Ovary (tissue), 9 donors: ENCODE results near the gene AKNA. TPM values are rescaled to one million over a fixed set of nuclear protein-coding genes. Genes with fewer than 3 reads are reported as not detected.

Experiments
- DNase-seq, 5 donors: peaks; one replicate each; pipeline ENCODE4 v3.0.0-alpha.2; 2019 to 2020
- H3K27ac ChIP-seq, 2 donors: fragments of 200-600 bp; one replicate each; pipeline versions ENCODE4 v1.5.1 to v1.8.0; 2019 to 2022
- H3K27me3 ChIP-seq: fragments of 200-600 bp; one replicate; pipeline ENCODE4 v1.8.0; 2022
- H3K36me3 ChIP-seq: fragments of 200-600 bp; sonication (generic); one replicate; pipeline ENCODE4 v1.5.1; 2019
- H3K4me1 ChIP-seq: one replicate; pipeline ENCODE4 v1.8.1; 2013; ENCODE audit warnings: mild to moderate bottlenecking, moderate library complexity; ENCODE audit not compliant: insufficient read depth
- H3K4me3 ChIP-seq: fragments of 200-600 bp; sonication (generic); one replicate; pipeline ENCODE4 v1.5.1; 2017
- H3K9me3 ChIP-seq, 2 donors: fragments of 200-600 bp in 1 of 2; sonication (generic) in 1 of 2; one replicate each; pipeline versions ENCODE4 v1.5.1 to v1.8.1; 2013 to 2019; ENCODE audit warnings: mild to moderate bottlenecking in 1 of 2, moderate library complexity in 1 of 2
- EP300 ChIP-seq: sonication (generic); formaldehyde crosslinking; IDR thresholded peaks from one replicate; pipeline ENCODE4 v1.6.1; 2017; ENCODE audit warnings: antibody characterized with exemption
- POLR2A ChIP-seq: fragments of 450-650 bp; IDR thresholded peaks from one replicate; pipeline ENCODE4 v1.6.1; 2017; ENCODE audit warnings: antibody characterized with exemption, mild to moderate bottlenecking, moderate library complexity
- WGBS, 3 donors: extraction: QIAGEN DNeasy Blood & Tissue Kit in 1 of 3; methylation state at CpG; one replicate each; pipeline versions ENCODE4 v1.1.5 to v1.1.7; 2013 to 2017; 5-methylcytosine and 5-hydroxymethylcytosine counted together
- intact Hi-C, 4 donors: fragments of 100-400 bp; cut with DNase I; formaldehyde crosslinking; loops; one replicate each; pipeline versions ENCODE4 v1.11.0 to v1.15.1; 2022 to 2023
- polyA plus RNA-seq, 2 donors: library from polyadenylated mRNA; stranded (reverse); fragments of 200-250 nt in 1 of 2; fragments of 350-450 nt in 1 of 2; fragmentation: Illumina TruSeq in 1 of 2; extraction: RNeasy Lipid Tissue Mini Kit (QIAGEN cat#74804) in 1 of 2; gene quantifications; one replicate each; pipeline ENCODE4 v1.2.3, GENCODE V29; 2013 to 2014
- total RNA-seq, 7 donors: library from RNA; depleted of rRNA in 2 of 7; stranded (reverse); fragments of >200 nt in 2 of 7; fragmentation: NEBNext Ultra II Directional in 3 of 7; extraction: Animal tissue kit (Norgen Biotek cat#: 25700) in 3 of 7; gene quantifications; one replicate each; pipeline versions ENCODE4 v1.1.0 to v1.2.4, GENCODE V29; 2016 to 2023
- TF ChIP-seq, protein P1 (sequence below), 3 donors: fragments of 450-650 bp in 2 of 3; fragments of 200-600 bp in 1 of 3; IDR thresholded peaks; one replicate each; pipeline versions ENCODE4 v1.5.1 to v1.8.0; 2016 to 2022; ENCODE audit warnings: antibody characterized with exemption in 3 of 3, mild to moderate bottlenecking in 1 of 3
- donor health status: DM: no; HTN: no; CAD: no; lungs with moderate emphysema.
- donor health status: DM: no; HTN: no; CAD: no.
- donor health status: Bipolar disorder and iron deficiency.
- donor health status: DM: yes; HTN: yes; CAD: no.
- donor health status: DM: no; HTN: no; CAD: no.
- donor health status: DM: yes; HTN: yes; CAD: no.

Gene AKNA
- total and polyA plus RNA-seq, 9 donors = 12.9 to 123 (median 36.4) TPM

- intact Hi-C loops = loop anchor here in 2 of 4 donors (5.0 to 10.0 kb wide), 2 partner anchors 50 to 152 kb away; no protein-coding TSS in a partner anchor
- TF ChIP-seq, protein P1, sequence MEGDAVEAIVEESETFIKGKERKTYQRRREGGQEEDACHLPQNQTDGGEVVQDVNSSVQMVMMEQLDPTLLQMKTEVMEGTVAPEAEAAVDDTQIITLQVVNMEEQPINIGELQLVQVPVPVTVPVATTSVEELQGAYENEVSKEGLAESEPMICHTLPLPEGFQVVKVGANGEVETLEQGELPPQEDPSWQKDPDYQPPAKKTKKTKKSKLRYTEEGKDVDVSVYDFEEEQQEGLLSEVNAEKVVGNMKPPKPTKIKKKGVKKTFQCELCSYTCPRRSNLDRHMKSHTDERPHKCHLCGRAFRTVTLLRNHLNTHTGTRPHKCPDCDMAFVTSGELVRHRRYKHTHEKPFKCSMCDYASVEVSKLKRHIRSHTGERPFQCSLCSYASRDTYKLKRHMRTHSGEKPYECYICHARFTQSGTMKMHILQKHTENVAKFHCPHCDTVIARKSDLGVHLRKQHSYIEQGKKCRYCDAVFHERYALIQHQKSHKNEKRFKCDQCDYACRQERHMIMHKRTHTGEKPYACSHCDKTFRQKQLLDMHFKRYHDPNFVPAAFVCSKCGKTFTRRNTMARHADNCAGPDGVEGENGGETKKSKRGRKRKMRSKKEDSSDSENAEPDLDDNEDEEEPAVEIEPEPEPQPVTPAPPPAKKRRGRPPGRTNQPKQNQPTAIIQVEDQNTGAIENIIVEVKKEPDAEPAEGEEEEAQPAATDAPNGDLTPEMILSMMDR (IDR thresholded peaks at IDR 0.05) = no peak
- no peak for TF ChIP-seq POLR2A
- no peak for TF ChIP-seq EP300
- H3K4me3 ChIP-seq = peak overlapping the region; percentile 62
- H3K27ac ChIP-seq = peak overlapping the region; percentile 77 to 88
- peaks cover 35% of the 10 kb centered on the region for H3K4me1 ChIP-seq
- 2 to 4% (median 3%) methylated on average over 18 of the region's 18 CpGs for WGBS, 3 donors
- peak; percentile 47 to 73 (median 69) for DNase-seq
- no peaks in the 10 kb centered on the region for H3K27me3 ChIP-seq
- no peaks in the 10 kb centered on the region for H3K36me3 ChIP-seq
- H3K9me3 ChIP-seq = no peaks in the 10 kb centered on the region
Measured at GRCh38 chr9:114386886-114387679, 699 bp downstream of the AKNA start.

- H3K27me3 ChIP-seq = no peaks in the 10 kb centered on the region
- peak overlapping the region; percentile 77 to 88 for H3K27ac ChIP-seq
- no peaks in the 10 kb centered on the region for H3K36me3 ChIP-seq
- WGBS, 3 donors = 12 to 20% (median 17%) methylated on average over 10 of the region's 10 CpGs
- no peaks in the 10 kb centered on the region for H3K9me3 ChIP-seq
- TF ChIP-seq EP300 (no peak), POLR2A (no peak)
- TF ChIP-seq, protein P1 (IDR thresholded peaks at IDR 0.05) = no peak
- intact Hi-C loops = loop anchor here in 2 of 4 donors (5.0 to 10.0 kb wide), 2 partner anchors 49 to 152 kb away; no protein-coding TSS in a partner anchor
- peak in 1 of 5 donors; percentile 36 for DNase-seq
- peak overlapping the region; percentile 62 for H3K4me3 ChIP-seq
- peaks cover 33% of the 10 kb centered on the region for H3K4me1 ChIP-seq
Measured at GRCh38 chr9:114386361-114386885, 1.4 kb downstream of the AKNA start.

GRCh38 chr9:114385397-114386181 is 2.2 kb downstream of the AKNA start:
- DNase-seq = peak in 4 of 5 donors; percentile 54 to 71 (median 64)
- peak overlapping the region; percentile 62 for H3K4me3 ChIP-seq
- H3K9me3 ChIP-seq = no peaks in the 10 kb centered on the region
- 48 to 52% (median 51%) methylated on average over 11 of the region's 11 CpGs for WGBS, 3 donors
- intact Hi-C loops = loop anchor here in 2 of 4 donors (5.0 to 10.0 kb wide), 2 partner anchors 48 to 151 kb away; no protein-coding TSS in a partner anchor
- peaks cover 30% of the 10 kb centered on the region for H3K4me1 ChIP-seq
- no peaks in the 10 kb centered on the region for H3K27me3 ChIP-seq
- H3K36me3 ChIP-seq = no peaks in the 10 kb centered on the region
- H3K27ac ChIP-seq = peak overlapping the region in 1 of 2 donors; percentile 88
- TF ChIP-seq POLR2A (peak; percentile 31), EP300 (no peak)
- TF ChIP-seq, protein P1 (IDR thresholded peaks at IDR 0.05) = no peak

GRCh38 chr9:114384836-114385396 is 2.9 kb downstream of the AKNA start:
- intact Hi-C loops = loop anchor here in 2 of 4 donors (5.0 to 10.0 kb wide), 2 partner anchors 48 to 150 kb away; no protein-coding TSS in a partner anchor
- Histone ChIP-seq H3K4me3 (no peak overlapping the region), H3K27me3 (no peaks in the 10 kb centered on the region), H3K4me1 (peaks cover 27% of the 10 kb centered on the region), H3K27ac (peak overlapping the region in 1 of 2 donors; percentile 88), H3K36me3 (no peaks in the 10 kb centered on the region), H3K9me3 (no peaks in the 10 kb centered on the region)
- 70 to 78% (median 77%) methylated on average over 7 of the region's 7 CpGs for WGBS, 3 donors
- TF ChIP-seq POLR2A (no peak), EP300 (no peak)
- TF ChIP-seq, protein P1 (IDR thresholded peaks at IDR 0.05) = no peak
- DNase-seq = no peak
